ENCODE data around the gene ELOA.
"Not testable (repeated sequence)": the region's sequence is repeated elsewhere in the genome, so short reads cannot be mapped to it uniquely, and the experiment has no call there.

The ELOA gene

GRCh38 chr1:23802809-23803342 lies 59.6 kb downstream of the ELOA start:
- not testable (repeated sequence) for FAIRE-seq

DNA sequence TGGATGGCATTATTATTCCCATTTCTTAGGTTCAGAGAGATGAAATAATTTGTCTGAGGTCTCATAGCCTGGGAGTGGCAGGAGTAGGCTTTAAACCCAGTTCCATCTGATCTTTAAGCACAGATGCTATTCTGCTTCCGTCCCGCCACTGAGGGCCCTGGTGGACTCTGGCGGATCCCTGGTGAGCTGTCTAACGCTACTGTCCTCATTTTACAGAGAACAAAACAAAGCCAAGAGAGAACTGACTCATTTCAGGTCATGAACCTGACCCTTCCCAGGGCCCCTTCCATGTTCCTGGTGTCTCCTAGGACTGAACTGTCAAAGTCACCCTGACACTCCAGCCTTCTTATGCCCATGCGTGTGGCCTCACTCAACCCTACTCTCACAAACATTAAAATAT lies 60.4 kb downstream of the ELOA start:
- FAIRE-seq = no peak

GRCh38 chr1:23804183-23804835 lies 61.0 kb downstream of the ELOA start:
- FAIRE-seq = no peak

DNA sequence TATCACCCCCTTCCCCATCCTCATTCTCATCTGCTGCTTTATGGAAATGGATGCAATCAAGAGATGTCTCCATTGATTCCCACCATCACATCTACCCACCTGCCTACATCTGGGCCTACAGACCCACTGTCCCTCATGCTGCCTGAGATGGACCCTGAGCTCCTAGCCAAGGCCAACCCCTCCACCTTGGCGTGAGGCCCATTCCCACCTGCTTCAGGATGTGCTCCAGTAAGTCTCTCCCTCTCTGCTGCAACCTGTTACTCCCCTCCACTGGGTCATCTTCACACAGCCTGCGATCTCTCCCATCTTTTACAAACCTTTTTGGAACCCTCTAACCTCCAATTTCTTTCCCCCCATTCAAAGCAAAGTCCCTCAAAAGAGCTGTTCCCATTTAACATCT lies 61.8 kb downstream of the ELOA start:
- no peak for FAIRE-seq

DNA sequence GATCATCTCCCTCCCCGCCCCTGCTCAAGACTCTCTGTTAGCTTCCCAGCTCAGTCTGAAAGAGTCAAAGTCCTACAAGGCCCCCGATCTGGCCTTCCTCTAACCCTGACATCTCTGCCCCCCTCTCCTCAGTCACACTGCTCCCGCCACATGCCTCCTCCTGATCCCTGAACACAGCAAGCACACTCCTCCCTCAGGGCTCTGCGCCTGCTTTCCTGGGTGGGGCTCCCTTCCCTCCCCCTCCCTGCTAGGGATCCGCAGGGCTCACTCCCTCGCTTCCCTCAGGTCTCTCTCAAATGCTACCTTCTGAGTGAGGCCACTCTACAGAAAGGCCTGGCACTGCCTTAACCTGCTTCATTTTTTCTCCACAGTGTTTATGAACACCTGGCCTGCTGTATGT lies 63.0 kb downstream of the ELOA start:
- no peak for FAIRE-seq

- FAIRE-seq = no peak
These were observed 64.2 kb downstream of the ELOA start for GRCh38 chr1:23807453-23807852.

DNA sequence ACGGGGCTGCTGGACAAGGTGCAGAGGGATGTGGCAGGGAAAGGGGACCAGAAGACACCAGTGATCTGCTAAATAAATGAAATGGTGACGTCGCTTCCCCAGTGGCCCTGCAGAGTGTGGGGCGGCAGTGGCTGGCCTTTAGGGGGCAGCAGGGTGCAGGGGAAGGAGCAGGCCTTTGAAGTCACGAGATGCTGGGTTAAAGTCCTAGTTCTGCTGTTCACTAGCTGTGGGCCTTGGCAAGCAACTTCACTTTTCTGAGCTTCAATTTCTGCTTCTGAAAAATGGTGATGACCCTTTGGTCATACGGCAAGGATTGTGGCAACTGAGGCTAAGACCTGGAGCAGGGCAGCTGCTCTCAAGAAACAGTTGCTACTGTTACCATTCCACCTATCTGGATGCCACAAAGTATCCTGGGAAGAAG lies 66.5 kb downstream of the ELOA start:
- no peak for FAIRE-seq

DNA sequence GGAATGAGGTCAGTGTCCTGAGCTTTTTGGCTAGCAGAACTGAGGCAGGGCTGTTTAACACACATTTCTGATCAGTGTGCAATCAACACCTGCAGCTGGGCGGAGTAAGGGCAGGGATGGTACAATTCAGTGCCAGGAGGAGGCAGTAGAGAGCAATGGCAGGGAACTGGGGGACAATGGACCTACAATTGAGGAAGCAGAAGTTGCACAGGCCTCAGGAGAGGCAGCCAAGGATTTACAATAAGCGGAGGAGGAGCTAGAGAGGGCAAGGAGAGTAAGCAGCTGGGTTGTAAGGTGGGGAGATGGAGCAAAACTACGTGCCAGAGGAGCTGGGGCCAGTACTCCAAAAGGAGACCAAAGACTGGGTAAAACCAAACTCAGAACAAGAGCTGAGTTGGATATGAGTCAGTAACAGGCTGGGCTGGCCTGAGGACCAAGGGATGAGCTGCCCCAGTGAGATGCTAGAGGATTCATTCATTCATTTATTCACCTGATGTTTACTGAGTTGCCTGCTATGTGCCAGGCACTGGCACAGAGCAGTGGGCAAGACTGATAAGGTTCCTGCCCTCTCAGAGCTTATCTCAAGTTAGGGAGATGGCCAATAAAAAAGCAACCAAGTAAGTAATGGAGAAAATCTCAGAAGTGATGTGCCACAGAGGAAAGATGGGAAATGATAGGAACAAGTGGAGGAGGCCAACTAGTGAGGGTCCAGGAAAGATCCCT lies 67.7 kb downstream of the ELOA start:
- no peak for FAIRE-seq
